Kidney epithelial cell (primary cell): ENCODE measurements around the gene IGSF21. TPM values are rescaled to one million over a fixed set of nuclear protein-coding genes. Genes with fewer than 3 reads are reported as not detected.

ENCODE experiments used
- DNase-seq: peaks from one replicate; pipeline ENCODE4 v3.0.0-alpha.2; 2010; ENCODE audit warnings: low read depth
- H3K27me3 ChIP-seq: 2 replicates; pipeline ENCODE4 v1.6.0; 2011; ENCODE audit warnings: low read length; ENCODE audit not compliant: control insufficient read depth, insufficient read depth
- H3K36me3 ChIP-seq: 2 replicates; pipeline ENCODE4 v1.5.1; 2011; ENCODE audit warnings: low read length; ENCODE audit not compliant: control insufficient read depth, insufficient read depth
- H3K4me3 ChIP-seq: 2 replicates; pipeline ENCODE4 v1.5.1; 2011; ENCODE audit warnings: low read depth, mild to moderate bottlenecking, control low read depth, low read length
- CTCF ChIP-seq: IDR thresholded peaks from 2 replicates; pipeline ENCODE4 v1.5.1; 2011; ENCODE audit warnings: mild to moderate bottlenecking, moderate library complexity, low read length, control low read depth, inconsistent platforms; ENCODE audit not compliant: insufficient read depth, poor library complexity, severe bottlenecking
- total RNA-seq: library from RNA; depleted of rRNA; stranded (reverse); fragments of >200 nt; gene quantifications from 2 replicates; pipeline ENCODE4 v1.2.3, GENCODE V29; 2015

Gene IGSF21
- total RNA-seq, 1 donor from 2014 or later, result not detected

DNA sequence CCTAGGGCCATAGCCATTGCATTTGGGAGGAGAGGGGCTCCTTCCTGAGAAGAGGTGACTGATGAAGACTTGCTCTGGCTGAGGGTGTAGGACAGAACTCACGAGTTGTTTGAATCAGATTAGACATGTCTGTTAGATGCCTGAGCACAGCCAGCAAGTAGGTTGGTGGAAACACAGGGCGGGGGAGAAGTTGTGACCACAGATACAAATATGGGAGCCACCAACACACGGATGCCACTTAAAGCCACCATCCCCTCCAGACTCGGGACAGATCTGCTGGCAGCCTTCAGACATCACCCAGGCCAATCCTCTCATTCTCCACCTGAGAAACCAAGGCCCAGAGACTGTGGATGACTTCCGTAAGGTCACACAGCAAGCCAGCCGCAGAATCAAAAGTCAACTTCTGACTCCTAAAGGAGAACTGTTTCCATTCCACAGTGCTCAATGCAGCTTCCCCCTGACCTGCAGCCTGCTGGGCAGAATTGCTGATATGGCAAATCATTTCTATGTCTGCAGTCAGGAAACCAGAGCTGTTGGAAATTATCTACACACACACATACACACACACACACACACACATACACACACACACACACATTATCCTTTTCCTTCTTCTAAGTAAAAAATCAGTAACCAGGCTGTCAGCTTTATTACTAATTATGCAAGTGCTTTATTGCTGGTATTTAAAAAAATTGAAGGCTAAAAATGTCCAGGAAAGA lies 196.7 kb downstream of the IGSF21 start:
- H3K27me3 ChIP-seq, result no peaks in the 10 kb centered on the region
- H3K36me3 ChIP-seq, result no peaks in the 10 kb centered on the region
- DNase-seq, result no peak
- no peak overlapping the region for H3K4me3 ChIP-seq
- TF ChIP-seq CTCF, result no peak

DNA sequence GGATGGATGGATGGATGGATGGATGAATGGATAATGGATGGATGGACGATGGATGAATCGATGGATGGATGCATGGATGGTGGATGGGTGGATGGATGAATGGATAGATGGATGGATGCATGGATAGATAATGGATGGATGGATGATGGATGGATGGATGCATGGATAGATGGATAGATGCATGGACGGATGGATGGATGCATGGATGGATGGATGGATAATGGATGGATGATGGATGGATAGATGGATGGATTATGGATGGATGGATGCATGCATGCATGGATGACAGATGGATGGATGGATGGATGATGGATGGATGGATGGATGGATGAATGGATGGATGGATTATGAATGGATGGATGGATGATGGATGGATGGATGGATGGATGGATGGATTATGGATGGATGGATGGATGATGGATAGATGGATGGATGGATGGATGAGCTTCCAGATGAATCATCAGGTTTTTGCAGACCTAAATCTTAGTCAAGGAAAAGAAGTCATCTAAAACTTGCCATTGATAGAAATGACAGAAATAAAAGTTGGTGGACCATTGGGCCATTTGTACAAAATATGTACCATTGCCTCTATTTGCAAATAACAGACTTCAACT lies 197.7 kb downstream of the IGSF21 start:
- no peak for DNase-seq
- no peak for TF ChIP-seq CTCF
- no peaks in the 10 kb centered on the region for H3K36me3 ChIP-seq
- no peak overlapping the region for H3K4me3 ChIP-seq
- H3K27me3 ChIP-seq, result no peaks in the 10 kb centered on the region

DNA sequence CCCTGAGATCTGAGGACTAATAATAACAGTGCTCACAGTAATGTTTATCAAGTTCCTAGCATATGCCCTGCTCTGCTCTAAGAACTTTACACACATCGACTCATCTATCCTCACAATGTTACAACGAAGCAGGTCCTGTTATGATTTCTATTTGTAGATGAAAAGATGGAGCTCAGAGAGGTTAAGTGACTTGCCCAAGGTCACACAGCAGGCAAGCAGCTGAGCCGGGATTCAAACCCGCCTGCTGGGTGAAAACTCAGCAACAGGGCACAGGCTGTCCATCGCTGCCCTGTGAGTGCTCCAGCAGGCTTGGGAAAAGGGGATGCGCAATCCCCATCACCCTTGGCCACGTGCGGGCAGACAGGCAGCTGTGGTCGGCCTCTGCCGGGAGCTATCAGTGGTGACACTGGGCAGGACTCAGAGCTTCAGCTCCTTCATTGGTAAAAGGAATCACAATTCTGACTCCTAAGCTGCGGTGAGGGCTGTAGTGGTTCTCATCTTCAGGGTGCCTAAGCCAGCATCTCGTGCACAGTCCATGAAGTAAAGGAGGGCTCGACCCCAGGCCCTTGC lies 199.8 kb downstream of the IGSF21 start:
- TF ChIP-seq CTCF, result no peak
- Histone ChIP-seq H3K4me3 (no peak overlapping the region), H3K27me3 (no peaks in the 10 kb centered on the region), H3K36me3 (no peaks in the 10 kb centered on the region)
- DNase-seq, result no peak

- H3K36me3 ChIP-seq, result no peaks in the 10 kb centered on the region
- H3K27me3 ChIP-seq, result no peaks in the 10 kb centered on the region
- TF ChIP-seq CTCF, result no peak
- no peak for DNase-seq
- H3K4me3 ChIP-seq, result no peak overlapping the region
Measured at GRCh38 chr1:18309552-18310155, 202.1 kb downstream of the IGSF21 start.

DNA sequence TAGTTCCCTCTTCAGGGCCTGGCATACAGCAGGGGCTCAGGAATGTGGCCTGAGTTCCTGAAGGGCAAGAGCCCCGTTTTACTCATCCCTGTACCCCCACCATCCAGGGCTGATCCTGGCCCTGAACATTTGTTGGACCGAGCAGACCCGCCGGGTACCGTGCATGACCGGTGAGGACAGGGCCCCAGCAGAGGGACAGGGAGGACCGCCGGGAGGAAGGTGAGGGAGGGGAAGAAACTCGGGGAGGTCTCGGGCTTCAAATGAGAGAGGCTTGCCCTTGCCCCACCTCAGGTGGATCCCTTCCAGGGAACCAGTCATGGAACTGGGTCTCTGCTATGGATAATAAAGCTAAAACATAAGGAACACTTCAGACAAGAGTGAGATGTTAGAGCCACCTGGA lies 205.4 kb downstream of the IGSF21 start:
- TF ChIP-seq CTCF, result no peak
- no peaks in the 10 kb centered on the region for H3K27me3 ChIP-seq
- DNase-seq, result no peak
- H3K4me3 ChIP-seq, result no peak overlapping the region
- no peaks in the 10 kb centered on the region for H3K36me3 ChIP-seq
